Effector memory CD8-positive, alpha-beta T cell (primary cell): Measurements from ENCODE around the gene KIF26B.

Experiments
- ATAC-seq: fragments of 150-1000 bp; cut with Tn5 transposase; replicated peaks from 2 replicates; pipeline ENCODE4 v1.10.0; 2021; ENCODE audit warnings: mild to moderate bottlenecking, moderate library complexity
- DNase-seq, 3 experiments: peaks; one replicate each; pipeline ENCODE4 v3.0.0; 2021
- H3K27ac Mint-ChIP-seq, 2 donors: one replicate each; pipeline ENCODE4 v1.8.0; 2022; ENCODE audit warnings: mild to moderate bottlenecking in 2 of 2, mixed read lengths in 2 of 2, moderate library complexity in 2 of 2
- H3K27me3 Mint-ChIP-seq, 2 donors: one replicate each; pipeline ENCODE4 v1.8.0; 2022; ENCODE audit warnings: mixed read lengths in 2 of 2
- H3K36me3 Mint-ChIP-seq: one replicate; pipeline ENCODE4 v1.8.0; 2022; ENCODE audit warnings: mild to moderate bottlenecking, moderate library complexity, mixed read lengths; ENCODE audit not compliant: insufficient read depth
- H3K4me1 Mint-ChIP-seq, 2 donors: one replicate each; pipeline ENCODE4 v1.8.0; 2022; ENCODE audit warnings: low read depth in 2 of 2, mixed read lengths in 2 of 2
- H3K4me3 Mint-ChIP-seq, 2 donors: one replicate each; pipeline ENCODE4 v1.8.0; 2022; ENCODE audit warnings: mild to moderate bottlenecking in 2 of 2, mixed read lengths in 2 of 2, moderate library complexity in 2 of 2
- H3K9me3 Mint-ChIP-seq, 2 donors: one replicate each; pipeline ENCODE4 v1.8.0; 2022; ENCODE audit warnings: mixed read lengths in 2 of 2

Gene KIF26B

GRCh38 chr1:245614476-245614875 lies 459.7 kb downstream of the KIF26B start:
- no peaks in the 10 kb centered on the region for H3K36me3 Mint-ChIP-seq
- no peak overlapping the region for H3K4me3 Mint-ChIP-seq
- peaks cover 7 to 9% of the 10 kb centered on the region in 2 donors for H3K27me3 Mint-ChIP-seq
- no peak for DNase-seq
- H3K4me1 Mint-ChIP-seq = no peaks in the 10 kb centered on the region
- no peaks in the 10 kb centered on the region for H3K9me3 Mint-ChIP-seq
- H3K27ac Mint-ChIP-seq = no peak overlapping the region
- ATAC-seq = no peak

GRCh38 chr1:245615001-245615400 lies 460.2 kb downstream of the KIF26B start:
- H3K27ac Mint-ChIP-seq = no peak overlapping the region
- H3K4me1 Mint-ChIP-seq = no peaks in the 10 kb centered on the region
- H3K36me3 Mint-ChIP-seq = no peaks in the 10 kb centered on the region
- ATAC-seq (no peak), DNase-seq (no peak)
- no peaks in the 10 kb centered on the region for H3K9me3 Mint-ChIP-seq
- no peak overlapping the region for H3K4me3 Mint-ChIP-seq
- H3K27me3 Mint-ChIP-seq = peaks cover 5 to 9% of the 10 kb centered on the region in 2 donors

- H3K9me3 Mint-ChIP-seq = no peaks in the 10 kb centered on the region
- DNase-seq = no peak
- no peaks in the 10 kb centered on the region for H3K4me1 Mint-ChIP-seq
- H3K27me3 Mint-ChIP-seq = peaks cover 7 to 19% of the 10 kb centered on the region in 2 donors
- H3K4me3 Mint-ChIP-seq = no peak overlapping the region
- H3K27ac Mint-ChIP-seq = no peak overlapping the region
- no peak for ATAC-seq
- no peaks in the 10 kb centered on the region for H3K36me3 Mint-ChIP-seq
Observed at GRCh38 chr1:245621589-245621988, 466.8 kb downstream of the KIF26B start.

DNA sequence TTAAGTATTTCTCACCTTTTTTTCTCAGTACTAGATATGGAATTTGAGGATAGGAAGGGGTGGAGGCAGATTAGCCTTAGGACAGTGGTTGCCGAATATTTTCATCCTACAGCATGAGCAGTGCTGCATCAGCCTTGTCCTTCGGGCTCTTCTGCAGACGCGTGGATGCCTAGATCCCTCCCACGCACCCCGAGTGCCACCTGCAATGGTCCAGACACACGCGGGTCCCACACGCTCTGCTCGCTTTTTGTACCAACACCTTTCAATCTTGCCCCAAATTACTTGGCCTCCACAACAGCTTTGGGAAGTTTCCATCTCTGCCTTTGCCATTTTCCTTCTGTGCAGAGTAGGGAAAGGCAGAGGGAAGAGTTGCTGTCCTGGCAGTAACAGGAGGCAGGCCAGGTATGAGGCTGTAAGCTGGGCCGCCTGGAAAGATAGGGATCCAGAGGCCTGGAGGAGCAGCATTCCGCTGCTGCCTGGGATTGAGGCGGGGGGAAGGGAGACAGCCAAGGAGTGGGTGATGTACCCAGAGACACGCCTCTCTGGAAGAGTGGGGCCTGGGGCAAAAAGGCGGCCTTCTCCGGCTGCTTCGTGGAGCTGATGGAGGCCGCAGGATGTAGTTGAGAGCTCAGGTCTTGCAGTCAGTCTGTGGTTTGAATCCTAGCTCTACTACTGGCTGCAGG lies 467.7 kb downstream of the KIF26B start:
- H3K4me1 Mint-ChIP-seq = no peaks in the 10 kb centered on the region
- DNase-seq = no peak
- H3K36me3 Mint-ChIP-seq = no peaks in the 10 kb centered on the region
- no peak overlapping the region for H3K4me3 Mint-ChIP-seq
- ATAC-seq = no peak
- H3K9me3 Mint-ChIP-seq = peaks cover 3 to 4% of the 10 kb centered on the region in 2 donors
- peaks cover 16 to 23% of the 10 kb centered on the region in 2 donors for H3K27me3 Mint-ChIP-seq
- H3K27ac Mint-ChIP-seq = no peak overlapping the region

GRCh38 chr1:245641384-245641783 lies 486.6 kb downstream of the KIF26B start:
- Mint-ChIP-seq H3K4me3 (no peak overlapping the region), H3K9me3 (peaks cover 7 to 20% of the 10 kb centered on the region in 2 donors), H3K27ac (no peak overlapping the region), H3K36me3 (no peaks in the 10 kb centered on the region), H3K4me1 (no peaks in the 10 kb centered on the region), H3K27me3 (peaks cover 0 to 19% of the 10 kb centered on the region in 2 donors)
- DNase-seq = no peak
- ATAC-seq = no peak

DNA sequence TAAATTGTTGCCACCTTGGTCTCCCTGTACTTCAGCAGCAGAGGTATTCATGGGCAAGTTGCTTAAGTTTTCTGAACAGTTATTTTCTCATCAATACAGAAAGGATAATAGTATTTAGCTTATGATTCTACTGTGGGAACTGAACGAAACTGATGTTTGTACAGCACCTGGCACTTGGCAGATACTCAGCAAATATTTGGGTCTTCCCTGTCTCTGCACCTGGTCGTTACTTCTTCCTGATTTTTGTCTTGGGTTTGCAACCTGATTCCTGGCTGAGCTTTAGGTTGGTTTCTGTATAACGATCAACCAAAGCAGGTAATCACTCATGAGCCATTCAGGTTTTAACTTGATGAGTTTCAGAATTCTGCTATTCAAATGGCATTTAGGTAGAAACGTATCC lies 490.6 kb downstream of the KIF26B start:
- no peak overlapping the region for H3K27ac Mint-ChIP-seq
- no peak for DNase-seq
- H3K4me1 Mint-ChIP-seq = no peaks in the 10 kb centered on the region
- H3K9me3 Mint-ChIP-seq = peaks cover 11 to 14% of the 10 kb centered on the region in 2 donors
- no peak for ATAC-seq
- H3K4me3 Mint-ChIP-seq = no peak overlapping the region
- no peaks in the 10 kb centered on the region for H3K36me3 Mint-ChIP-seq
- peaks cover 25 to 27% of the 10 kb centered on the region in 2 donors for H3K27me3 Mint-ChIP-seq

DNA sequence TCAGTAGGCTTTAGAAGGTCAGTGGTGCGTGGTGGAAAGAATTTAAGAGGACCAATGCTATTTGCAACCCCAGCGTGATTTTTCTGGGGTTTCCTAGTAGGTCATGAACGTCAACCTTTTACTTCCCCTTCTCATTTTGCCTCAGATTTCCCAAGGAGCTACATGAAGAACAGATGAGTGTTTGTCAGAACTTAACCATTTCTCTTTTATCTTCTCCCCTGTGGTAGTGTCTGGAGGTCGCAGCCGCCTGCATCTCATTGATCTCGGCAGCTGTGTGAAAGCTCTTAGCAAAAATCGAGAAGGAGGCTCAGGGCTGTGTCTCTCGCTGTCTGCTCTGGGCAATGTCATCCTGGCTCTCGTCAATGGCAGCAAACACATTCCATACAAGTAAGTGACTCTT lies 491.1 kb downstream of the KIF26B start:
- DNase-seq = no peak
- ATAC-seq = no peak
- Mint-ChIP-seq H3K4me1 (no peaks in the 10 kb centered on the region), H3K36me3 (no peaks in the 10 kb centered on the region), H3K9me3 (peaks cover 11 to 13% of the 10 kb centered on the region in 2 donors), H3K27me3 (peaks cover 25 to 29% of the 10 kb centered on the region in 2 donors), H3K27ac (no peak overlapping the region), H3K4me3 (no peak overlapping the region)

- Mint-ChIP-seq H3K4me1 (no peaks in the 10 kb centered on the region), H3K36me3 (no peaks in the 10 kb centered on the region), H3K27ac (no peak overlapping the region), H3K27me3 (peaks cover 25 to 31% of the 10 kb centered on the region in 2 donors), H3K4me3 (no peak overlapping the region), H3K9me3 (peaks cover 0 to 7% of the 10 kb centered on the region in 2 donors)
- DNase-seq (no peak), ATAC-seq (no peak)
Observed at GRCh38 chr1:245648749-245649522, 494.2 kb downstream of the KIF26B start.

DNA sequence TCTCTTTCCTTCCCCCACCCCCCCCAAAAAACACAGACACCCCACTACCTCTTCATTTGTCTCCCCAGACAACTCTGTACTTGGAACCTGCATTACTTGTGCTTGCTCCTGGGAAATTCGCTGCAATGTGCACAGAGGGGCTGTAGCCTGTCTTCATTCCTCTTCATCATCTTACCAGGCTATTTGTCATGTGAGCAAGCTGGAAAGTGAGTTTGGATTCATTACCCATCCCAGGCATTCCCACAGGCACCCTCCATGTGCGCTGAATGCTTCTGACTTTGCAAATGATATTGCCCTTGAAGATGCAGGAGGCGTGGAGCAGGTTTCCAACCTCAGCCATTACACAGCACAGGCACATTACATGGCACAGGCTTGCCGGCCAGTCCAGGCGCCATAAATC lies 494.9 kb downstream of the KIF26B start:
- Mint-ChIP-seq H3K27me3 (peaks cover 25 to 28% of the 10 kb centered on the region in 2 donors), H3K27ac (no peak overlapping the region), H3K36me3 (peaks cover 2% of the 10 kb centered on the region)

DNA sequence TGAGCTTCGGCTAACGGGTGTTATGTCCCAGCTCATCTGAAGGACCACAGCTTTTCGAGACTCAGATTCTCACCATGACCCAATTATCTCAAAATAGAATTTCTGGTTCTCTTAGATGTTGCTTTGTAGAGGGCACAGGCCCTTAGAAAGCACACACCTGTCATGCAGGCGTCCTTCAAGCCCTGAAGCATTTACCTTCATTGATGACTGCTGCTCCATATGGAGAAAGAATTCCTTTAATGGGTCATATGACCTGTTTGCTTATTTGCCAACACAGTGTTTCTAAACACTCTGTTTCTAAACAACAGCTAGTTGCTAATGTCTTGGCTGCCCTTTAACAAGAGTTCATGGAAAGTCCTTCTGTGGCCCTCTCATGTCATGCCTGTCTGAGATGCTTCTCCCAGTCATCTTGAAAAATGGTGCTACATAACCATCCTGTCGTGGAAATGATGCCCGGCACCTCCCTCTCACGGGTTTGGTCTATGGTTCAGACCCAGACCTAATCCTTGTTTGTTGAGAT lies 495.7 kb downstream of the KIF26B start:
- ATAC-seq = no peak
- Mint-ChIP-seq H3K36me3 (peaks cover 4% of the 10 kb centered on the region), H3K27ac (no peak overlapping the region), H3K4me3 (no peak overlapping the region), H3K4me1 (no peaks in the 10 kb centered on the region), H3K27me3 (peaks cover 22 to 25% of the 10 kb centered on the region in 2 donors), H3K9me3 (peaks cover 4 to 10% of the 10 kb centered on the region in 2 donors)
- DNase-seq = no peak

More for the DNA sequence above, 494.9 kb downstream of the KIF26B start:
- no peak for ATAC-seq
- no peak for DNase-seq
- Mint-ChIP-seq H3K4me1 (no peaks in the 10 kb centered on the region), H3K9me3 (peaks cover 6 to 7% of the 10 kb centered on the region in 2 donors), H3K4me3 (no peak overlapping the region)

GRCh38 chr1:245651093-245651492 lies 496.3 kb downstream of the KIF26B start:
- H3K27me3 Mint-ChIP-seq = peaks cover 19 to 25% of the 10 kb centered on the region in 2 donors
- DNase-seq (no peak), ATAC-seq (no peak)
- peaks cover 4% of the 10 kb centered on the region for H3K36me3 Mint-ChIP-seq
- H3K4me3 Mint-ChIP-seq = no peak overlapping the region
- peaks cover 3 to 10% of the 10 kb centered on the region in 2 donors for H3K9me3 Mint-ChIP-seq
- no peak overlapping the region for H3K27ac Mint-ChIP-seq
- H3K4me1 Mint-ChIP-seq = no peaks in the 10 kb centered on the region

- no peak overlapping the region for H3K4me3 Mint-ChIP-seq
- no peak overlapping the region for H3K27ac Mint-ChIP-seq
- ATAC-seq (no peak), DNase-seq (no peak)
- peaks cover 19 to 25% of the 10 kb centered on the region in 2 donors for H3K27me3 Mint-ChIP-seq
- H3K4me1 Mint-ChIP-seq = no peaks in the 10 kb centered on the region
- H3K9me3 Mint-ChIP-seq = peaks cover 3 to 10% of the 10 kb centered on the region in 2 donors
- H3K36me3 Mint-ChIP-seq = peaks cover 4% of the 10 kb centered on the region
Observed at GRCh38 chr1:245652116-245652515, 497.3 kb downstream of the KIF26B start.

DNA sequence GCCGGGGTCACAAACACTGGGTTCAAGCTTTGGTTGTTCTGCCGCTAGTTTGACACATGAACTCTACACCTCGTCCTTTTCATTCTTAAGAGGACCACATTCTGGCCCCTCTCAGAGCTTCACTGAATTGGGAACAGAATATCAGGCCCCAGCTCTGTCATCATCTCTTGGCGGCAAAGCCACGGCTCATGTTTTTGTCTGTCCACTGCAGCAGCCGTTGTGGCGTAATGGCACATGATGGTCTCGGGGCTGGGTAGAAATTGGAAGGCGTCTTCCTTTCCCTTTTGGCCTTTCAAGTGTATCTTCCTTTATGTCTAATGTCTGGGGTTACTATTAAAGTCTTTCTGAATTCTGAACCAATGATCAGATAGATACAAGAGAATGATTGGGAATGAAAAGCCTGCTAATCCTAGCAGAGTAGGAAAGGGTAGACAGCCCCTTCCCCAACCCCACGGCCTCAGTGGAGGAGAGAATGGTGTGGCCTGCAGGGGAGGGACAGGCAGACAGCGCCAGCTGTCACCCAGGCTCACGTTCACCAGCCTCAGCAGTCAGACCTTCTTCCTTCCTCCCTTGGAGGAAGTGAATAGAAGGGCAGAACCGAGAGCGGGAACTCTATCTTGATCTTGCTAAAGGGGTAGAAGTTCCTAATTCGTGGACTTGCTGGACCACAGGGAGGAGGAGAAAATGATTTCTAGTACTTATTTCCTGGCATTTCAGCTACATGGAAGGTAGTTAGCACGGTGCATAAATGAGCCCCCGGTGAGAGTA lies 498.1 kb downstream of the KIF26B start:
- Mint-ChIP-seq H3K9me3 (peaks cover 5 to 17% of the 10 kb centered on the region in 2 donors), H3K4me3 (no peak overlapping the region), H3K27ac (no peak overlapping the region), H3K36me3 (peaks cover 4% of the 10 kb centered on the region), H3K27me3 (peaks cover 14 to 22% of the 10 kb centered on the region in 2 donors), H3K4me1 (no peaks in the 10 kb centered on the region)
- DNase-seq = no peak
- ATAC-seq = no peak
